Vagina (tissue), 2 donors: ENCODE results near the gene ZNF697.

Experiments used
- CTCF ChIP-seq, 3 experiments: fragments of 450-650 bp in 2 of 3; fragments of 200-600 bp in 1 of 3; sonication (generic) in 1 of 3; IDR thresholded peaks; one replicate each; pipeline ENCODE4 v1.5.1; 2017 to 2019; ENCODE audit warnings: antibody characterized with exemption in 3 of 3, mild to moderate bottlenecking in 2 of 3, moderate library complexity in 2 of 3
- POLR2AphosphoS5 ChIP-seq, 2 donors: sonication (generic); formaldehyde crosslinking; IDR thresholded peaks; one replicate each; pipeline ENCODE4 v1.9.0; 2017; ENCODE audit warnings: antibody characterized with exemption in 2 of 2, mild to moderate bottlenecking in 2 of 2, low read depth in 1 of 2; ENCODE audit not compliant: insufficient read depth in 1 of 2

GRCh38 chr1:119683893-119684292 is 35.8 kb upstream of the ZNF697 start:
- TF ChIP-seq CTCF (IDR thresholded peaks at IDR 0.05) (no peak), POLR2AphosphoS5 (IDR thresholded peaks at IDR 0.05; ENCODE audit: insufficient read depth in 1 of 2, low read depth in 1 of 2) (no peak)
